HG02610 (cell line): ENCODE measurements around the gene PCDHB1.

Source experiments
- ATAC-seq: cut with Tn5 transposase; IDR thresholded peaks from one replicate; pipeline ENCODE4 v1.9.1; 2021; ENCODE audit warnings: mild to moderate bottlenecking, moderate library complexity; ENCODE audit not compliant: unreplicated experiment

PCDHB1 gene

GRCh38 chr5:141050622-141051520 is at the start of gene PCDHB1:
PCDHB1 (plus strand) TSS chr5:141051374; CDS start chr5:141051471, 97 bp downstream.
- ATAC-seq = no peak

GRCh38 chr5:141001446-141001843 is 49.7 kb upstream of the PCDHB1 start:
- no peak for ATAC-seq

GRCh38 chr5:141001844-141002604 is 49.1 kb upstream of the PCDHB1 start:
- no peak for ATAC-seq

GRCh38 chr5:141002605-141002965 is 48.6 kb upstream of the PCDHB1 start:
- no peak for ATAC-seq

- ATAC-seq = no peak
Observed at GRCh38 chr5:141003031-141003430, 48.1 kb upstream of the PCDHB1 start.

GRCh38 chr5:141003791-141004611 is 47.2 kb upstream of the PCDHB1 start:
- ATAC-seq = no peak

- ATAC-seq = no peak
Observed at GRCh38 chr5:141007791-141008190, 43.4 kb upstream of the PCDHB1 start.

- ATAC-seq = no peak
Observed at GRCh38 chr5:141010047-141010793, 41.0 kb upstream of the PCDHB1 start.

GRCh38 chr5:141017943-141018342 is 33.2 kb upstream of the PCDHB1 start:
- no peak for ATAC-seq

- ATAC-seq = no peak
Observed at GRCh38 chr5:141022384-141022783, 28.8 kb upstream of the PCDHB1 start.

- ATAC-seq = no peak
Observed at GRCh38 chr5:141031006-141031405, 20.2 kb upstream of the PCDHB1 start.

GRCh38 chr5:141032626-141033025 is 18.5 kb upstream of the PCDHB1 start:
- no peak for ATAC-seq

- ATAC-seq = no peak
Observed at GRCh38 chr5:141039061-141039460, 12.1 kb upstream of the PCDHB1 start.

- no peak for ATAC-seq
Observed at GRCh38 chr5:141039517-141039916, 11.7 kb upstream of the PCDHB1 start.

GRCh38 chr5:141040093-141040770 is 10.9 kb upstream of the PCDHB1 start:
- ATAC-seq = no peak

GRCh38 chr5:141040771-141041426 is 10.3 kb upstream of the PCDHB1 start:
- ATAC-seq = no peak

GRCh38 chr5:141041427-141041785 is 9.8 kb upstream of the PCDHB1 start:
- no peak for ATAC-seq

GRCh38 chr5:141042555-141042954 is 8.6 kb upstream of the PCDHB1 start:
- ATAC-seq = no peak

- no peak for ATAC-seq
Observed at GRCh38 chr5:141051521-141051866, 320 bp downstream of the PCDHB1 start.

GRCh38 chr5:141077826-141078225 is 26.7 kb downstream of the PCDHB1 start:
- no peak for ATAC-seq
